ENCODE measurements around the gene POU2AF1. TPM values are rescaled to one million over a fixed set of nuclear protein-coding genes. Genes with fewer than 3 reads are reported as not detected.

Gene POU2AF1
- total and polyA plus RNA-seq, 2 donors from 2014 or later: 0.95 to 18.5 TPM

GRCh38 chr11:111353776-111354600 lies 25.1 kb downstream of the POU2AF1 start:
- H3K9ac ChIP-seq (ENCODE audit: low read length in 3 of 3): no peak overlapping the region
- H3K36me3 ChIP-seq (ENCODE audit: control insufficient read depth in 2 of 3, insufficient read depth in 3 of 3, low read length in 3 of 3): no peaks in the 10 kb centered on the region
- H3K4me1 ChIP-seq (ENCODE audit: control insufficient read depth in 2 of 3, insufficient read depth in 2 of 3, low read depth in 1 of 3, low read length in 3 of 3): no peaks in the 10 kb centered on the region
- no peak for FAIRE-seq
- no peak for DNase-seq
- no peak overlapping the region for H3K4me3 ChIP-seq (ENCODE audit: low read length in 3 of 3)
- no peak overlapping the region for H3K27ac ChIP-seq (ENCODE audit: low read depth in 2 of 2, low read length in 2 of 2)
- intact Hi-C loops (cut with DNase I): no loop called here
- H3K9me3 ChIP-seq (ENCODE audit: control insufficient read depth in 2 of 3, insufficient read depth in 1 of 3, low read length in 3 of 3): no peaks in the 10 kb centered on the region
- H3K27me3 ChIP-seq (ENCODE audit: control insufficient read depth, insufficient read depth, low read length): no peaks in the 10 kb centered on the region
- TF ChIP-seq CTCF (IDR thresholded peaks at IDR 0.05; ENCODE audit: borderline replicate concordance, extremely low read depth, insufficient read depth): no peak

- no peak for FAIRE-seq
- no peaks in the 10 kb centered on the region for H3K36me3 ChIP-seq (ENCODE audit: control insufficient read depth in 2 of 3, insufficient read depth in 3 of 3, low read length in 3 of 3)
- no peaks in the 10 kb centered on the region for H3K4me1 ChIP-seq (ENCODE audit: control insufficient read depth in 2 of 3, insufficient read depth in 2 of 3, low read depth in 1 of 3, low read length in 3 of 3)
- H3K4me3 ChIP-seq (ENCODE audit: low read length in 3 of 3): no peak overlapping the region
- H3K9ac ChIP-seq (ENCODE audit: low read length in 3 of 3): no peak overlapping the region
- DNase-seq: no peak
- no peaks in the 10 kb centered on the region for H3K27me3 ChIP-seq (ENCODE audit: control insufficient read depth, insufficient read depth, low read length)
- H3K9me3 ChIP-seq (ENCODE audit: control insufficient read depth in 2 of 3, insufficient read depth in 1 of 3, low read length in 3 of 3): no peaks in the 10 kb centered on the region
- intact Hi-C loops (cut with DNase I): no loop called here
- no peak for TF ChIP-seq CTCF (IDR thresholded peaks at IDR 0.05; ENCODE audit: borderline replicate concordance, extremely low read depth, insufficient read depth)
- no peak overlapping the region for H3K27ac ChIP-seq (ENCODE audit: low read depth in 2 of 2, low read length in 2 of 2)
These were observed 26.0 kb downstream of the POU2AF1 start for GRCh38 chr11:111352935-111353710.

GRCh38 chr11:111352231-111352746 lies 26.8 kb downstream of the POU2AF1 start:
- no peak overlapping the region for H3K27ac ChIP-seq (ENCODE audit: low read depth in 2 of 2, low read length in 2 of 2)
- no peak for FAIRE-seq
- no peak for DNase-seq
- H3K27me3 ChIP-seq (ENCODE audit: control insufficient read depth, insufficient read depth, low read length): no peaks in the 10 kb centered on the region
- no peak overlapping the region for H3K9ac ChIP-seq (ENCODE audit: low read length in 3 of 3)
- H3K4me3 ChIP-seq (ENCODE audit: low read length in 3 of 3): no peak overlapping the region
- H3K4me1 ChIP-seq (ENCODE audit: control insufficient read depth in 2 of 3, insufficient read depth in 2 of 3, low read depth in 1 of 3, low read length in 3 of 3): no peaks in the 10 kb centered on the region
- intact Hi-C loops (cut with DNase I): no loop called here
- TF ChIP-seq CTCF (IDR thresholded peaks at IDR 0.05; ENCODE audit: borderline replicate concordance, extremely low read depth, insufficient read depth): no peak
- no peaks in the 10 kb centered on the region for H3K36me3 ChIP-seq (ENCODE audit: control insufficient read depth in 2 of 3, insufficient read depth in 3 of 3, low read length in 3 of 3)
- no peaks in the 10 kb centered on the region for H3K9me3 ChIP-seq (ENCODE audit: control insufficient read depth in 2 of 3, insufficient read depth in 1 of 3, low read length in 3 of 3)

All from kidney (tissue), 14 donors.